Stimulated activated CD4-positive, alpha-beta T cell treated with anti-CD3 and anti-CD28 coated beads, Interleukin-4, amount 100 ng/mL, for 4 hours (primary cell): ENCODE results near the gene FSTL4.

Experiments
- DNase-seq, 2 experiments: peaks; one replicate each; pipeline ENCODE4 v3.0.0-alpha.2; 2020

FSTL4 gene

DNA sequence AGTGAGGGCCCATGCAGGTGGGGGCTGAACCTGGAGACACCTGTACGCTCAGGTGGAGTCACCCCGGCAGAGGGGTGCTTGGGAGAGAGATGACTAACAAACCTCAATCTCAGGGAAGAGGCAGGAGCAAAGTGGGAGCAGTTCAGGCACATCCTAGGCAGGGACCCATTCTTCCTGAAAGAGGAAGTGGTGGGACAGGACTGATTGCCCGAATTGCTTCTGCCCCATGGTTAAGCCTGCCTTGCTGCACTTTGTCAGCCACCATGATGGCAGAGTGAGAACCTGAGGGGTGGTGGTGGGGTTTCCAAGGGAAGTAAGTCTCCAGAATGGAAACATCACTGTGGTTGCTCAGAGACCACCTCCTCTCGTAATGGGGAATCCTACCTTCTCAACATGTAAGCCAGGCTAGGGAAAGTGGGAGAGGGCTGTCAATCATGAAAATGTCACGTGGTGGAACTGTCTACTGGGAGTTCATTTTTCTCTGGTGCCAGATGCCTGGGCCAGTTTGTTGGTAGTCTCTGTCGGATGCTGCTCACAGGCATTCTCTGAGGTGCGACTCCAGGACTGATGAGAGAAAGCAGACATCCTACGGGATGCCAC is 410.2 kb downstream of the FSTL4 start:
- no peak for DNase-seq

DNA sequence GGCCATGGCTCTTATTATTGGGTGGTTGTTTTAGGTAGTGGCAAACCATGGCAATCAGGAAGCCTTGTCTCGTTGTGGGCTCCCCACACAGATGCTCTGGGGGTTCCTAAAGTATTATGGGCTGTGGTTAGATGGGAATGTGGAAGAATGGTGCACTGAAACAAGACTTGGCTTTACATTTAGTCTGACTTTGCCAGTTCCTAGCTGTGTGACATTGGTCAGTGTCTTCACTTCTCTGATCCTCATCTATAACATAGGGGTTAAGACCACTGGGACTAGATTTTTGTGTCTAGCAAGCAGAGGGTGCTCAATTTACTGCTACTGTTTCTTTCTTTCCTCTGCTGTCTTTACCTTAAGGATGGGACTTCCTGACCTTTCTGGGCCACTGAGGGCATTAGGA is 411.0 kb downstream of the FSTL4 start:
- no peak for DNase-seq

DNA sequence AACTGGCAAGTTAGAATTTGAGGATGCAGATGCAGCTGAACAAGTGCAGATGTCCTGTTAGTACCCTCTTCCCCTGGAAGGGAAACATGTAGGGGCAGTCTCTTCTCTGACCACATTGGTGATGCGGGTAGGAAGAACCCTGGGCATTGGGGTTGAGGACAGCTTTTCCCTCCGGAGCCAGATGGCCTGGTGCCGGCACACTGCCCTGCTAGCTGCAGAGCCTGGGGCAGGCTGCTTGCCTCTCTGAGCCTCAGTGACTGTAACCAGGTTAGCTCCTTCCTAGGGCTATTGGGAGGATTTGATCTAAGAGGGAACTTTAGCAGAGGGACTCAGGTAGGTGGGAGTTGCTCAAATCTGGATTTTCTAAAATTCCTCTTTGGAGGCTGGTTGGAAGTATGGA is 412.1 kb downstream of the FSTL4 start:
- DNase-seq: no peak

DNA sequence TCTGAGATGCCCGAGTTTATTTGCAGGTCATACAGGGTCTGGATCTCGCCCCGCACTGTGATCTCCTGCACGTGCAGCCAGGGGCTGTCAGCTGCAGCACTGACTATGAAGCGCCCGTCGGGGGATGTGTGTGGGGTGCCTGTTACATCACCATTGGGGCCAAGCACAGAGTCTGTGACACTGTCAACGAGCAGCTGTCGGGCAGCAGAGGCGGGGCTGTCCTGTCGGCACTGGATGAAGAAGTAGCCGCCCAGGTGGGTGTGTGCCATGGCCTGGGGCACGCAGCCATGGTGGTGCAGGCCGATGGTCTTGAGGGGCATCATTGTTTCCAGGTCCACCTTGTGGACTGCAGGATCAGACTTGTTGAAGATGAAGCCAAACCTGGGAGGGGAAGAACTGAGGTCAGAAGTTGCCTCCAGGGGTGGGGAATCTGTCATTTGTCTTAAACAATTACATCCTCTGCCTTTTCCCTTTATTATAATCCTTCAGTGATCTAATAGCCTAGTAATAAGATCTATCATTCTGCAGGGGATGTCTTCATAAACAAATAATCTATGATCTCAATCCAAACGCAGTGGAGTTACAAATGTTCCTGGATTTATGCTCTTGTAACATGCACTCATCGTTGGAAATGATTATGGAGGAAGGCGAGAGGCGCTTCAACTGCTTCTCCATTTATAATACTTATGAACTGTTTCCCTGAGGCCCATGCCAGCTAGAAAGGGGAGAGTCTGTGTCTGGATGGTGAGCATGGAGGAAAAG is 412.7 kb downstream of the FSTL4 start:
- no peak for DNase-seq

DNA sequence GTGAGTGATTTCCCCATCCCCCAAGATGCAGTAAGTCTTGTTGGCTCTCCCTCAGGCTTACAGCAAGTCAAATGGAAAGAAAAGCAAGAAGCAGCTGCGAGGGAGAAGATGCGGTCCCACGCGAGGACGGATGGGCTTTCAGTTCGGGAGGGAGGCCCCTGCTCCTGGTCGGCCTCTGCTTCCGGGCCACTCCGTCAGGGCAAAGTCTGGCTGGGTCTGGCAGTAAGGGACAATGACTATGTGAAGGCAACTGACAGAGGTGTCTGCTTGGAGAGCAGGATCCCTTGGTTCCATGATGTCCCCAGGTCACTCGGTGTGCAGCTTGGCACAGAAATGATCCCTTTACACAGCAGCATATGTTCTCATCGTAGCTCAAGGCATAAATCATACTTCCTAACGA is 413.8 kb downstream of the FSTL4 start:
- no peak for DNase-seq

DNA sequence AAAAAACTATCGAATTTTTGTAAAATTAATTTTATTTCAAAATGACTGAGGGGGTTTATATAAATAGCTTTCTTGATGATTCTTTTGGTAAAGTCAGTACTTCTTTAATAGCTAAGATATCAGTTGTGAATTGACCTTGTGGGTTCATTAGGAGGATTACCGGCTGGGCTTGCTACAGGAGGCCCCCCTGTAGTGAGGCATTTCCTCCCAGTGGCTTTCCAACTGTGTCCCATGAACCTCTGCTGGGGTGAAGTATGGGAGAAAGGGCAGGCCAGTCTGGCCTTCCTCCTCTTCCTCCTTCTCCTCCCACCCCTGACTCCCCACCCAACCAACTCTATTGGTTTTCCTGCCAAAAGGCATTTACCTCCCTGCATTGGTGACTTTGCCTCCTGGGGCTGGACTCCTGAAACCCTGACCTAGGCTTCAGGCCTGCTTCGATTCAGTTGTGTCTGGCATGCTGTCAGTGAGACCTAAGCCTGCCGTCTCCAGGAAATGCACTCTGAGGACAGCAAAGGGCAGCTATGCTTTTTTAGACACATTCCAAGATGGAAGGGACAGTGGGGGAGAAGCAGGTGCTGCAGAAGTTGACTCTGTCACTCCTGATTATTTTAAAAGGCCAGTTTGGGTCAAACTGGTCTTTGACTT is 415.8 kb downstream of the FSTL4 start:
- DNase-seq: no peak

DNA sequence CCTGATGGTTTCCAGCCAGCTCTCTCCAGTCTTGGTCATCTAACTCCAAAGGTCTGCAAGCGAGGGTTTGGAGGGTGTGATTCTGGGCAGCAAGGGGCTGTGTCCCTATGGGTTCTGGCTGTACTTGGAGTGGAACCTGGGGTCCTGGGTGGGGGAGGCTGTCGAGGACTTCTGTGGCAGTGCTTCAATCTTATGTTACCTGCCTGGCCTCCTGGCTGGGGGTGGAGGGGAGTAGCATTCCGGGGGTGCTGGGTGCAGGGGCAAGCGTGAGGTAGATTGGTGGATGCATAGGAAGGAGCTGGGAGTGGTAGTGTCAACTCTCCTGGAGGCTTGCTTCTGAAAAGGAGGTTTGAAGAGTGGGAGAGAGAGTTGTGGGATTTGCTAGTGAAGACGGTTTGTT is 417.1 kb downstream of the FSTL4 start:
- no peak for DNase-seq

DNA sequence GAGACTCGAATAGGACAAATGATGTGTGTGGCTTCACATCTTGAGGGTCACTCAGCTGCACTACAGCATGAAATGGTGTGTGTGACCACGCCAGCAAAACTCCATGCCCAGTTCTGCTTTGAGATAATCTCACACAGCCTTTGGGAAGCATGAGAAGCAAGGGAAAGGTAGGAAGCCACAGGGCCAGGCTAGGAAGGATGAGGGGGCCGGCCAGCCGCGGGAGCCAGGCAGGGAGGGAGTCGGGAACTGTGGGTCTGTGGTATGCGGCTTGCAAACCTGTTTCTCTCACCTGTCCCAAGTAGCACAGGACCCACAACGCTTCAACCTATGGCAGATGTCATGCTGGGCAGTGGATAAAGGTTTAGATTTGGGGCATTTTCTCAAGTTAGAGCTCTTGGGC is 418.5 kb downstream of the FSTL4 start:
- DNase-seq: no peak

DNA sequence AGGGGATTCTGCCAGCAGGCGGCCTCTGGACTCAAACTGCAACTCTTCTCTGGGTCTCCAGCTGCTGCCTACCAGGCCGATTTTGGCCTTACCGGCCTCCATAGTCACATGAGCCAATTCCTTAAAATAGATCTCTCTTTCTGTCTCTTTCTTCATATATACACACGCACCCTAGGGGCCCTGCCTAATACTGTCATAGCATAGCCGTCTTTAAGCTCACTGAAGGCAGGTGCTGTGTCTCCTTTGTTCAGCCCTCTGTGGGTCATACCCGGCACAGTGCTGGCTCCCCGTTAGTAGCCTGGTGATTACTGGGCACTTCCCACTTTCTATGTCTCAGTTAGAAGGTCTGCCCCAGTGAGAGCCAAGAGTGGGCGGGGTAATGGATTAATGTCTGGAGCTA is 419.6 kb downstream of the FSTL4 start:
- DNase-seq: no peak

DNA sequence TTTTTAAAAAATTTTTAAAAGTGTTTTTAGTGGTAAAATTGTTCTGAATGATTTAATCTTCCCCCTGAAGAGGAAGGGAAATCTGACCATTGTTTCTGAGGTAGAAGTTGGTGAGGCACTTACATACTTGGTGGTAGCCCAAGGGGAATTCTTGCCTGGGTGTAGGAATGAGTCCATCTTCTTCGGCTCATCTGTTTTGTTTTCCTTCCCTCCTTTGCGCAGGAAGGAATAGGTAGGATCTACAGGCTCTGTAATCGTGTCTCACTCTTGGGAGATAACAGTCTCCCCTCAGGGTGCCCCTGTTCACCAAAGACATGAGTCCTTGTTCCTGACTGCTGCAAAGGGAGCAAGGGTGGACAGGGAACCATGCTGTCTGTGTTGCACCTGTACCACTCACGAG is 422.5 kb downstream of the FSTL4 start:
- no peak for DNase-seq

DNA sequence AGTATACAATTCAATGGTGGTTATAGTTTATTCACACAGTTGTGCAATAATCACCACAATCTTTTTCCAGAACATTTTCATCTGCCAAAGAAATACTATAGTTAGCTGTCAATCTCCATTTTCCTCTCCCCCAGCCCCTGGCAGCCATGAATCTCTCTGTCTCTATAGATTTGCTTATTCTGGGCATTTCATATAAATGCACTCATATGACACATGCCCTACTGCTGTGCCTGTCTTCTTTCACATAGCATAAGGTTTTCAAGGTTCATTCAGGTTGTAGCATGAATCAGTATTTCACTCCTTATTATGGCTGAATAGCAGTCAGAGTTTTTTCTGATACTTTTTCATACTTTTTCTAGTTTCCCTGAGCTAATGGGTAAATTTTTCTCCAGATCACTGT is 432.9 kb downstream of the FSTL4 start:
- DNase-seq: no peak

DNA sequence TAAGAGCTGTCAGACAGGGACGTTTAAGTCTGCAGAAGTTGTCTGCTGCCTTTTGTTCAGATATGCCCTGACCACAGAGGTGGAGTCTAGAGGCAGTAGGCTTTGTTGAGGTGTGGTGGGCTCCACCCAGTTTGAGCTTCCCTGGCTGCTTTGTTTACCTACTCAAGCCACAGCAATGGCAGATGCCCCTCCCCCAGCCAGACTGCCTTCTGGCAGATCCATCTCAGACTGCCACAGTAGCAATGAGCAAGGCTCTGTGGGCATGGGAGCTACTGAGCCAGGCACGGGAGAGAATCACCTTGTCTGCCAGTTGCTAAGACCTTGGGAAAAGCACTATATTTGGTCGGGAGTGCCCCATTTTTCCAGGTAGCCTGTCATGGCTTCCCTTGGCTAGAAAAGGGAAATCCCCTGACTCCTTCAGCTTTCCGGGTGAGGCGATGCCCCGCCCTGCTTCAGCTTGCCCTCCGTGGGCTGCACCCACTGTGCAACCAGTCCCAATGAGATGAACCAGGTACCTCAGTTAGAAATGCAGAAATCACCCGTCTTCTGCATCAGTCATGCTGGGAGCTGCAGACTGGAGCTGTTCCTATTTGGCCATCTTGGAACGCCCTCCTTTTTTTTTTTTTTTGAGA is 441.5 kb downstream of the FSTL4 start:
- peak; percentile 23 to 41 for DNase-seq

DNA sequence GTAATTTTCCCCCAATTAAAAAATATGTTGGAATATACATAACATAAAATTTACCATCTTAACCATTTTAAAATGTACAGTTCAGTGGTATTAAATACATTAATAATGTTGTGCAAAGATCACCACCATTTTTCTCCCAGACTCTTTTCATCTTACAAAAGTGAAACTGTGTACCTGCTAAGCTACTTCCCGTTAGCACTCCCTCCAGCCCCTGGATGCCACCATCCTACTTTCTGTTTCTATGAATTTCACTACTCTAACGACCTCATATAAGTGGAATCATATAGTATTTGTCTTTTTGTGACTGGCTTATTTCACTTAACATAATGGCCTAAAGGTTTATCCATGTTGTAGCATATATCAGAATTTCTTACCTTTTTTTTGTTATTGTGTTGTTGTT is 447.6 kb downstream of the FSTL4 start:
- DNase-seq: no peak

DNA sequence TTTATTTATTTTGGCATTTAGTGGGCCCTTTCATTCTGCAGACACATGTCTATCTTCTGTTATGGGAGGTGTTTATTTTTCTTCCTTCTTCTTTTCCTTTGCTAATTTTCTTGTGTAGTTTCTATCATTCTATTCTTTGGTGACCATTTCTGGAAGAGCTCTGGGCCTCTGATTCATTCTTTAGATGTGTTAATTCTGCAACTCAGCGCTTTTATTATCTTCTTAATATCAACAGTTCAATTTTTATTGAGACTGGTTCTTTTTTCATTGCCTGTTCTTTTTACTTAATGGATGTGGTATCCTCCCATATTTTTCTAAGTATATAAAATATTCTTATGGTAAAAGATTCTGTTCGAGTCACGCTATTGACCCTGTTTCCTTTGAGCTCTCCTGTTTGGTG is 448.5 kb downstream of the FSTL4 start:
- DNase-seq: no peak

DNA sequence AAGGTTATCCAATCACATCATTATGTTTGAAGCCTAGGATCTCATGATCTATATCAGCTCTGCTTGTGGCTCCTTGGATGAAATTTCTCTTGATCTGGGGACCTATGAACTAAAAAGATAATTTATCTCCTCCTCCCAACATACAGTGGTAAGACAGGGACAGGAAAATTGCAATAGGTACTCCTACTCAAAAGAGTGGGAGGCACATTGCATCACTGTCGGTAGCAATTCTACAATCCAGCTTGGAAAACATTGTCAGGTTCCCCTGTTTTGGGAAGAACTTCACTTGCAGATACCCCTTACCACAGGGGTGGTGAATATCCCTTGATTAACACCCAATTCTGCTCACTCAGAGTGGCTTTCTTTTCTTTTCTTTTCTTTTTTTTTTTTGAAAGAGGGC is 452.8 kb downstream of the FSTL4 start:
- no peak for DNase-seq

DNA sequence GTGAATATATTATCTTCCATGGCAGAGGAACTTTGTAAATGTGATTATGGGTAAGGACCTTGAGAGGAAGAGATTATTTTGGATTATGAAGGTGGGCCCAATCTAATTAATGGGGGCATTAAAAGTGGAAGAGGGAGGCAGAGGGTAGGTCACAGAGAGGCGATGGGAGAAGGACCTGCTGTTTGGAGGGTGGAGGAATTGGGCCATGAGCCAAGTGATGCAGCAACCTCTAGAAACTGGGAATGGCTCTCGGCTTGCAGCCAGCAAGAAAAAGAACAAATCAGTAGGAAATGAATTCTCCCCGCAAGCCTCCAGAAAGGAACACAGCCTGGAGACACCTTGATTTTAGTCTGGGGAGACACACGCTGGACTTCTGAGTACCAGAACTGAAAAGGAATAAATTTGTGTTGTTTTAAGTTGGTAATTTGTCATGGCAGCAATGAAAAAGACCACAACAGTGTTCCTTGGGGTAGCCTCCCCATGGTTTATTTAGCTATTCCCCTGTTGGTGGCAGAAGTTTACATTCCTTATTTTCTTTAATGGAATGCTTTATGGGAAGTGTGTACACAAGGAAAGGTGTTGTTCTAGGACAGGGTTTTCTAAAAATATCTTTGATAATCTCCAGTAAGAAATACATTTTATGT is 456.9 kb downstream of the FSTL4 start:
- DNase-seq: no peak

DNA sequence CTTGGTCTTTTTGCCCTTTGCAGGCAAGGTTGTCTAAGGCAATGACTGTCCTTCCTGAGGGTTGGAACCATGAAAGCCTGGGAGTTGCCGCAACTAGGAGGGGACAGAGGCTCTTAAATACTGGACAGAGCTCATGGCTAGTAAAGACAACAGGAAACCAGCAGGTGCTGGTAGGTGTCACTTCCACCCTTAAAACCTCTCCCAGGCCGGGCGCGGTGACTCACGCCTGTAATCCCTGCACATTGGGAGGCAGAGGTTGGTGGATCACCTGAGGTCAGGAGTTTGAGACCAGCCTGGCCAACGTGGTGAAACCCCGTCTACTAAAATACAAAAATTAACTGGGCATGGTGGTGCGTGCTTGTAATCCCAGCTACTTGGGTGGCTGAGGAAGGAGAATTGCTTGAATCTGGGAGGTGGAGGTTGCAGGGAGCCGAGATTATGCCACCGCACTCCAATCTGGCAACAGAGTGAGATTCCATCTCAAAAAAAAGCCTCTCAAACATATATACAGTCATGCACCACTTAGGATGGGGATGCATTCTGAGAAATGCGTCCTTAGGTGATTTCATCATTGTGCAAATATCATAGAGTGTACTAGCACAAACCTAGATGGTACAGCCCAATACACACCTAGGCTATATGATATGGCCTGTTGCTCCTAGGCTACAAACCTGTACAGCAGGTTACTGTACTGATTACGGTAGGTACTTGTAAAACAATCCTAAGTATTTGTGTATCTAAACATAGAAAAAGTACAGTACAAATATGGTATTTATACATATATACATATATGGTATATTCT is 457.9 kb downstream of the FSTL4 start:
- no peak for DNase-seq

DNA sequence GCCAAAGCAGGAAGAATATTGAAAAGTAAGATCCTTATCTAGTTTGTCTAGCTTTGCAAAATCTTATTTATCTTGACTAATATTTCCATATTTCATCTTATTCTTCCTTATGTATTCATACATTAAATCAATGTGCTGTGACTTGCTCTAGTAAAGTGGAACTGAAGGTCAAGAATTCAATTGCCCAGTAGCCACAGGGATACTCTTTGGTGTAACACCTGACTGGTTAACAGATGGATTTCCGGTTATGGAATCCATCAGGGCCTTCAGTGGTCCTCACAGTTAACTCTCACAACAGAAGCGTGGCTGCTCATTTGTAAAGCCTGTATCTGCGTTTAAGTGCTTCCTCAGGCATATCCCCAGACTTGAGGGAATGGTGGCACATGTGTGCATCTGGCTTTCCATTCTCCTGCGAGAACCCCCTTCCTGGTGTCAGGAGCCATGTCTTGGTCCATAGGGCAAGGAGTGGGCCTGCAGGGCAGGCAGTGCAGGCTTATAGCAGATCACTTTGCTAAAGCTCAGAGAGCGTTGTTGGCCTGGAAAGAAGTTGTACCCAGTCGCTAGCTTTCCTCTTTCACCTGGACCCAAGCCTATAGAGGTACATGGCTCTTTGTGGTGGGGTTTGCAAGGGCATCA is 461.3 kb downstream of the FSTL4 start:
- DNase-seq: no peak

DNA sequence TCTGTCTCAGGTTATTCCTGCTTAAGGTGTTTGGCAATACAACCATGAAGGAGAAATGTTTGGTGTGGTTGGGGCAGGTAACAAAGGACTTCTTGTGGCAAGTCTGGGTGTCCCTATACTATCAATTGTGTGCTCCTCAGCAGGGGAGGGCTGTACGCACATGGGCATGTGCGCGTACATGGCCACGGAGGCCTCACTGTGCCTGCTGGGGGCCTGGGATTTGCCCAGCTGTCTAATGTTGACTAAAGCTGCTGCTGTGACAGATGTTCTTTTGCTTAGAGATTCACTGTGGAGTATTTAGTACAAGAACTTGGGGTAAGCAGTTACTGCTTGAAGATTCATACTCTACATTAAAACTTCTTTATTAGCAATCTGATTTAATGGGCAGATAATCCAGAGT is 463.0 kb downstream of the FSTL4 start:
- DNase-seq: no peak

DNA sequence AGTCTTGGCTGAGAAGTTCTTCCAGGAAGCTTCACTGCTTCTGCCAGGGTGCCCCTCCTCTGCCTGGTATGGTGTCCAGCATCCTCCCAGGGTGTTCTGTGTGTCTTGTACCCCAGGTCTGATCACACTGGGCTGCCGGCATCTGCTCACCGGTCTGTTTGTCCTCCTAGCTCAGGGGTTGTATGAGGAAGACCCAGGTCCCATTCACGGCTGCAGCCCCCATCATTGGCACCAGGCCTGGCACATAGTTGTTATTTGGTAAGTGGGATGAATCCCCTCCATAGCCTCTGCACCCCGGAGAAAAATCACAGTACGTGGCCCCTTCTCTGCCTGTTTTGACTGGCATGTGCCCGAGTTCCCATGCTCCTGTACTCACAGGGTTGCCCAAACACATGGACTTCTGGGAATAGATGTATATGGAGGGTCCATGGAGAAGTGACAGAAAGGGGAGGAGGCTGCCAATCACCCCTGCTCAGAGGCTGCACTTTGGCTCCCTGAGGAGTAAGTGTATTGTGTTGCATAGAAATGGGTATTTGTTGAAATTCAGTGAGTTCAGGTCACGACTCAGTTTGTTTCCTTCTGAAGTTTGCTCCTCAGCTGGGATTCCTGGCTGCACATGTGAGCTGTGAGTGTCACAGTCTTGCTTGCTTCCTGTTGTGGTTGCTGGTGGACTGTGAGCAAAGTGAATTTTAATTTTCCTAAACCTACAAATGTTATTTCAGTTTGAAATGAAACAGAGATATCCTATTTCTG is 464.4 kb downstream of the FSTL4 start:
- no peak for DNase-seq

DNA sequence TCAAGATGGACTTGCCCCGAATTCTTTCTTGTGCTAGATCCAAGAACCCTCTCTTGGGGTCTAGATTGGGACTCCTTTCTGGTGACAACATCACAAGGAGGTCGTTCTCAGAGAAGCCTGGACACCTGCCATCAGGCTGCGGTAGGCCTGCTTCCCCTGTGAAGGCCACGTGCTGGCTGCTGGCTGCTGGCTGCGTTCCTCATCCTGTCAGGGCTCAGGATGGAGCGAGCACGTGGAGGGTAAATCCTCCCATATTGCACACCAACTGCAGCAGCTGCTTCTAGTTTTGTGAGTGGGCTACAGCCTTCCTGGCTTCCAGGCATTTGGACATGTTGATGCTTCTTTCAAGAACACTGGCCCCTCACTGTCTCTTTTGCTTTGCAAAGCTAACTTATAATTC is 464.9 kb downstream of the FSTL4 start:
- no peak for DNase-seq
